Right ventricle myocardium inferior (tissue), 1 donor: Measurements from ENCODE around the gene NOTCH2. TPM values are rescaled to one million over a fixed set of nuclear protein-coding genes. Genes with fewer than 3 reads are reported as not detected.
A peak's percentile ranks its signal among the peaks of the same experiment; 100 is the strongest.

ENCODE experiments used
- ATAC-seq: fragments of 200-7000 bp; cut with Tn5 transposase; one replicate; pipeline ENCODE4 v1.9.1; 2020; ENCODE audit warnings: mild to moderate bottlenecking, moderate library complexity
- DNase-seq: peaks from one replicate; pipeline ENCODE4 v3.0.0; 2021; ENCODE audit errors: missing footprints
- intact Hi-C: fragments of 100-400 bp; cut with DNase I; formaldehyde crosslinking; loops from one replicate; pipeline ENCODE4 v1.11.0; 2022
- total RNA-seq: library from RNA; stranded (reverse); fragmentation: NEBNext Ultra II Directional; extraction: Animal tissue kit (Norgen Biotek cat#: 25700); gene quantifications from one replicate; pipeline ENCODE4 v1.2.1, GENCODE V29; 2021
- donor health status: DM: no; HTN: yes; CAD: no; lungs with severe emphysema.

The NOTCH2 gene
- total RNA-seq, 1 donor from 2014 or later = 21.4 TPM

- no peak for ATAC-seq
- intact Hi-C loops = no loop called here
- DNase-seq = no peak
Measured at GRCh38 chr1:119898530-119898929, 170.9 kb downstream of the NOTCH2 start.

GRCh38 chr1:119896303-119896702 is 173.2 kb downstream of the NOTCH2 start, which contains the start of gene ADAM30:
ADAM30 (minus strand) TSS chr1:119896515; CDS start chr1:119896336, 179 bp downstream.
- ATAC-seq (no peak), DNase-seq (no peak)
- intact Hi-C loops = no loop called here

GRCh38 chr1:119895102-119895501 is 174.4 kb downstream of the NOTCH2 start:
- ATAC-seq (no peak), DNase-seq (no peak)
- intact Hi-C loops = no loop called here

GRCh38 chr1:119893827-119894700 is 175.4 kb downstream of the NOTCH2 start:
- DNase-seq (no peak), ATAC-seq (no peak)
- intact Hi-C loops = no loop called here

- DNase-seq (no peak), ATAC-seq (no peak)
- intact Hi-C loops = no loop called here
Measured at GRCh38 chr1:119893238-119893791, 176.1 kb downstream of the NOTCH2 start.

GRCh38 chr1:119891386-119891785 is 178.1 kb downstream of the NOTCH2 start:
- intact Hi-C loops = no loop called here
- DNase-seq (no peak), ATAC-seq (no peak)

- DNase-seq = no peak
- intact Hi-C loops = loop anchor here (10.0 kb wide), 1 partner anchor 56 kb away; no protein-coding TSS in a partner anchor
- ATAC-seq = no peak
Measured at GRCh38 chr1:119888476-119888875, 181.0 kb downstream of the NOTCH2 start.

- intact Hi-C loops = loop anchor here (10.0 kb wide), 1 partner anchor 57 kb away; no protein-coding TSS in a partner anchor
Measured at GRCh38 chr1:119887427-119887826, 182.0 kb downstream of the NOTCH2 start.

GRCh38 chr1:119885903-119886783 is 183.3 kb downstream of the NOTCH2 start:
- ATAC-seq = peak; percentile 60
- intact Hi-C loops = loop anchor here (10.0 kb wide), 1 partner anchor 59 kb away; no protein-coding TSS in a partner anchor
- DNase-seq = peak; percentile 77

More at GRCh38 chr1:119887427-119887826, 182.0 kb downstream of the NOTCH2 start:
- DNase-seq = no peak
- ATAC-seq = no peak

- ATAC-seq (no peak), DNase-seq (no peak)
- intact Hi-C loops = loop anchor here (10.0 kb wide), 1 partner anchor 60 kb away; no protein-coding TSS in a partner anchor
Measured at GRCh38 chr1:119884711-119885110, 184.8 kb downstream of the NOTCH2 start.

GRCh38 chr1:119883826-119884225 is 185.6 kb downstream of the NOTCH2 start:
- DNase-seq = no peak
- intact Hi-C loops = loop anchor here (10.0 kb wide), 1 partner anchor 61 kb away; no protein-coding TSS in a partner anchor
- no peak for ATAC-seq

GRCh38 chr1:119882132-119883049 is 187.1 kb downstream of the NOTCH2 start:
- DNase-seq (no peak), ATAC-seq (no peak)
- intact Hi-C loops = loop anchor here (10.0 kb wide), 1 partner anchor 62 kb away; no protein-coding TSS in a partner anchor

- DNase-seq = no peak
- intact Hi-C loops = loop anchor here (10.0 kb wide), 1 partner anchor 65 kb away; no protein-coding TSS in a partner anchor
- ATAC-seq = no peak
Measured at GRCh38 chr1:119879510-119880434, 189.7 kb downstream of the NOTCH2 start.

- ATAC-seq = no peak
- intact Hi-C loops = no loop called here
Measured at GRCh38 chr1:119878171-119878570, 191.3 kb downstream of the NOTCH2 start.

GRCh38 chr1:119874186-119874585 is 195.3 kb downstream of the NOTCH2 start:
- no peak for ATAC-seq
- intact Hi-C loops = no loop called here
- no peak for DNase-seq

More at GRCh38 chr1:119878171-119878570, 191.3 kb downstream of the NOTCH2 start:
- DNase-seq = no peak

GRCh38 chr1:119873135-119874015 is 196.1 kb downstream of the NOTCH2 start:
- DNase-seq = no peak
- no peak for ATAC-seq
- intact Hi-C loops = no loop called here
